ENCODE measurements around the gene SLC37A1. TPM values are rescaled to one million over a fixed set of nuclear protein-coding genes. Genes with fewer than 3 reads are reported as not detected.

The SLC37A1 gene
- total RNA-seq, 1 donor from 2014 or later, result 14.0 TPM

DNA sequence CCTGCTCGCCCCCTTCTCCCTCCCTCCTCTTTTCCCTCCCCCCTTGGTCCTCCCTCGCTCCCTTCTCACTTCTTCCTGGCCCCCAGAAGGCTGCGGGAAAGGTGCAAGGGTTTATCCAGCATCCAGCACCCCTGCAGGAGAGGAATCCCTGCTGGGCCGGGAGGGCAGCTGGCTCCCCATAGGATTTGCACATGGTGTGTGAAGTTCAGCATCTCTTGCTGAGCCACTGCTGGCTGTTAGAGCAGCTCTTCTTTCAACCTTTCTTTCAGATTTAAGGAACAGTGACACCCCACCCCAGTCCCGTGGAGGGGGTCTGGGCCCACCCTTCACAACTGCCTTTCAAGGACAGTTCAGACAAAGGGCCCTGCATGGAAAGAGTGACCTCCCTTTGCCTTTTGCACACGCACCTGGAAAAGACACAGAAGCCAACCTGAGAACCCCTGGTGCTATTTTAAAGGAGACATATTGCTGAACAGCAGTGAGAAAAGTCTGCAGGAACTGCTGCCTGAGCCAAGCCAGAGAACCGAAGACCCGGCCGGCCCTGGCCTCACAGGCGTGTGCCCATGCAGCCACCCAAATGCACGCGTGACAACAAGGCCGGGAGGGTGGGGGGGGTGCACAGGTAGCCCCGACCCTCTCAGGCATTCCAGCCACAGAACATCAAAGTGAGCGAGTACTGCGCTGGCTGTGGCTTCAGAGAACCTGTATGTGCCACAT lies 66.6 kb downstream of the SLC37A1 start:
- no peak for DNase-seq

DNA sequence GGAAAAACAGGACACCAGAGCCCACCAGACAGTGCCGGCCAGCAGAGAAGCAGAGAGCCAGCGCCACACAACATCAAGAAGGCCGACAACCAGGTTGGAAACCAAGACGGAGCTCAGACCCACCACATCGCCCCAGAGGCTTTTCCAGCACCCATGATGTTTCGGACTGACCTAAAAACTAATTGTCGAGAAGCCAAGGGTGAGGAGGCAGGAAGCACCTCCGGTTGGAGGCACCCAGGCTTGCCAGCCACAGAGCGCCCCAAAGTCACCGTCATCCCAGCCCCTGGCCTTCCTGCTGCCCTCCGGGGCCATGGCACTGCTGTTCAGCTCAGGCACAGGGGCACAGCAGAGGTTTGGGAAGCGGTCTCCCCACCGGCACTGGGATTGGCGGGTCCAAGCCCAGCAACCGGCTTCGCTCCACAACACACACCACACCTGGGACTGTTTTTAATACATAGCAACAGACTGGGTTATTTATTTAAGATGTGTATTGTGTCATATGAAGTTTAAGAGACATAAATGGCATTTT lies 67.2 kb downstream of the SLC37A1 start:
- DNase-seq, result no peak

DNA sequence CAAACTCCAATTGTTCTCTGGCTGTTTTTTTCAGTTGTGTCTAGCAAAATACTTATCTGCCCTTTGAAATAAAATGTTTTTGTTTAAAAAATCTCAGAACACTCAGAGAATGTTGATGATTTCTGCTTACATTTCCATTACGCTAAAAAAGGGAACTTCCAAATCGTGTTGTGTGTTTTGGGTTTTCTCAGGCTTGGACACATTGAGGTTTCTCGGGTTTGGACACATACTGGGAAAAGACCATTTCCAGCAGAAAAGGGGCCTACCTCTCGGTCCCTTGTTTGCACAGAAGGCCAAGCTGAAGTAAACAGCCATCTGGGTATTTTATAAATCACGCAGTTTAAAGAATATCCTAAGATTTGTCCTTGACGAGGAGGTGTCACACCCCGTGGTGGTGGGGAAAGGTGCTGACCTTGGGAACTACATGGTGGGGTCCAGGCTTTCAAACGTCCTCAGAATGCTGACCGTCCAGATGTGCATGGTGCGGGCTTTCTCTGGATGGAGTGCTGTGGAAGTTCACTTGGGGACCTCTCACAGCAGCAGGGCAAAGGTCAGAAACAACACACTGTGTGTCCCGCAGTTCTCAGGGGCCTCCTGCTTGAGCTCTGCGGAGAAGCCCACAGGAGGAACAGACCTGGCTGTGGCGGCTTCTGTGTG lies 67.8 kb downstream of the SLC37A1 start:
- DNase-seq, result no peak

DNA sequence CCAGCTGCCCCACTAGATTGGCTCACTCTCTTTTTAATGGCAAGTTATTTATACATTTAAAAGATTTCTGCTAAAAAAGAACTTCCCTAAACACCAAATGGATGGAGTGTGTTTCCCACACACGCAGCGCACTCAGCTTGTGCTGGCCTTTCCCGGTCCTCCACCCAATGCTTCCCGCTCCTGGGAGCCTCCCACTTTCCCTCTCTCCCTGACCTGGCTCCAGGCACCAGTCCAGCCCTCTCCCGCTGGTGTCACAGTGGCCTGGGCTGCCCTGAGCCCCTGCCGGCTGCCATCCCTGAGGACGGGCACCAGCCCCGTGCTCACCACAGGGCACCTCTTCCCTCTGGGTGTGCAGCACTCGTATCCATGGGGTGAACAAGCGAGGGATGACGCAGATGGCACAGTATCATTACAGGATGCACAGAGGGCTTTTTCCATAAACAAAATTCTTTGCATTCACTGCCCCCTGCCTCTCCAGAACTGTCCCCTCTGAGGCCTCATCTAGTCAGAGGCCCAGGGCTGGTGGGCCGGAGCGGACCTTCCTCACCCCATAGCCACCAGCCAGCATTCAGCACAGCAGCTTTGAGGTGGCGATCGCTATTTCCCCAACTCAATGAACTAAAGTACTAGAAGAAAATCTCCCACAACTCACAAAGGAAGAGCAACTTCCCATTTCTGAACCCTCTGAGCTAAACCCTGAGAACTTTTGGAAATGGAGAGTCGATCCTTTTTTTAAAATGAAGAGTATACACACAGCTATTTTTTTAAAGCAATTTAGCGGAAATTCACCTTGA lies 68.5 kb downstream of the SLC37A1 start:
- DNase-seq, result no peak

DNA sequence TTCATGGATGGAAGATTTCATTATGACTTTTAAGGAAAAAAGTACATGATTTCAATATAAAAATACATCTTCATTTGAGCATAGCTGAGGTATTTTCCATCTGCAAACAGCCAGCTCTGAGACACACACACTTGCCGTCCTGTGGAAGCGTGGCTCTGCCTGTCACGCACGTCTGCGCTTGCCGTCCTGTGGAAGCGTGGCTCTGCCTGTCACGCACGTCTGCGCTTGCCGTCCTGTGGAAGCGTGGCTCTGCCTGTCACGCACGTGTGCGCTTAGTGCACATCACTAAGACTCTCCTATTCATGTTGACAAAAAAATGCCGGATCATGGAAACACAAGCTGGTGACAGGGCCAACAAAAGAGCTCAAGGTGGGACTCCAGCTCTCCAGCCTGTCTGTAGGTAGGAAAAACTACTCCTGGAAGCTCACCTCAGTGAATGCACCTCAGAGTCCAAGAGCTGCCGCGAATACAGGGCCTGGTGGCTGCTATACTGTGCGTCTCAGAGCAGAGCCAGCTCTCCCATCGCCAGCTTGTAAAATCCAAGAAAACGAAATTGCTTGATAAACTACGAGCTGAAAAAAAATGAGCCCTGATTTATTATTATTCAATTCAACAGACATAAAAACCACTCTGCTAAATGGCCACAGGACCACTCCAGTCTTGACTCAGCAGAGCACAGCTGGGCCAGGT lies 69.3 kb downstream of the SLC37A1 start:
- DNase-seq, result no peak

DNA sequence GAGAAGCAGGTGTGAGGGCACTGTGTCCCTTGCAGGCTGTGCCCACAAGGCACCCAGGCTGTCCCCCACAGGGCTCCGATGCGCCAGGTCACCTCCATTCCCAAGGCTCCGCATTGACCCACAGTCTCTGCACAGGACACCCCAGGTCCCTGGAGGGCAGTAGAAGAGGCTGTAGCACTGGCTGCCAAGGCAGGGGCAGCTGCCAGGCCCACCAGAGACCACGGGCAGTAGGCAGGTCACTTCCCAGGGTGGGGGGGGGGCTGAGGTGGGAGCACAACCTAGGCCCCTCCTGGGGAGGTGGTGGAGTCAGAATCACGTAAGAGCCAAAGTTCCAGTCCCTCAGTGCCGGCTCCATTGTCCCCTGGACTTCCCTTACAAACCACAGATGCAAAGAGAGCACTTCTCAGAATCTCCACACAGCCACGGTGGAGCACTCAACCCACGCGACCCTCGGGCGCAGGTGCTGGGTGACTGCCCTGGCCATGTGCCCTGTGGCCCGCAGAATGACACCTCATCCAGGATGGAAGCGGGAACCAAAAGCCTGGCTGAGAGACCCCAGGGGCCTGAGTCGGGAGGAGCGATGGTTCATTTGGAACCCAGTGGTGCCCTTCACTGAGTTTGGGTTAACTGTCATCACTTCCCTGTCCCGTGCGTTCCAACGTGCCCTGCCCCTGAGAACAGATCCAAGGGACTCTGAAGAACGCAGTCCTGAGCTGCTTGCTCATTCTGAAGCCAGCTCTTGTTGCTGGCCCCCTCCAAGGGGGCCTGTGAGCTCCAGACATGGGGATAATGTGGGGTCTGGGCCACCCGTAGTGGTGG lies 70.0 kb downstream of the SLC37A1 start:
- no peak for DNase-seq

DNA sequence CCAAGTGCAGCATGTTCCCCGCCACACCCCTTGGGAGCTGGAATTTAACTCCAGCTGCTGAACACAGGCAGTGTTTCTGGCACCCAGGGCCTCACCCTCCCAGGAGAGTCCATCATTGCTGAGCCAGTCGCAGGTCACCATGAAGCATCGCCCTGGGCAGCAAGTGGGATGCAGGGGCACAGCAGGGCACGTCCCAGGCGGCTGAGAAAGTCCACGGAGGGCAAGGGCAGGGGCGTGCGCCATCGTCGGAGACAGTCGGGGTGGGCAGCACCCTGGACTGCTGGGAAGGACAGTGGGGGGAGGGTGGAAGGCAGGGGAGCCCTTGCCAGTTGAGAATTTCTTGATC lies 70.6 kb downstream of the SLC37A1 start:
- DNase-seq, result no peak

DNA sequence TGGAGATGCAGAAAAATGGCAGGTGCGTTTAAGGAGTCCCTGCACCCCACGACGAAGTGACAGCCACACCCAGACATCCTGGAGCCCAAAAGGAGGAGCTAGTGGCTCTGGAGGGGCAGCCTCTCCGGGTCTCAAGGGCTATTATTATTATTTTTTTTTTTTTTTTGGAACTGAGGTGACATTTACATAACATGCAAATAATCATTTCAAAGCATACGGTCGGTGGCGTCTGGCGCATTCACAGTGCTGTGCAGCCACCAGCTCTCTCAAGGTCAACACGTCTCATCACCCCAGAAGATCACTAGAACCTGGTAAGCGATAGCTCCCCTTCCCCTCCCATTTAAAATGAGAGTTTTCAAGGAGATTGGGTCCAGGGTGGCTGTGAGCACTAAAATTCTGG lies 72.2 kb downstream of the SLC37A1 start:
- DNase-seq, result no peak

DNA sequence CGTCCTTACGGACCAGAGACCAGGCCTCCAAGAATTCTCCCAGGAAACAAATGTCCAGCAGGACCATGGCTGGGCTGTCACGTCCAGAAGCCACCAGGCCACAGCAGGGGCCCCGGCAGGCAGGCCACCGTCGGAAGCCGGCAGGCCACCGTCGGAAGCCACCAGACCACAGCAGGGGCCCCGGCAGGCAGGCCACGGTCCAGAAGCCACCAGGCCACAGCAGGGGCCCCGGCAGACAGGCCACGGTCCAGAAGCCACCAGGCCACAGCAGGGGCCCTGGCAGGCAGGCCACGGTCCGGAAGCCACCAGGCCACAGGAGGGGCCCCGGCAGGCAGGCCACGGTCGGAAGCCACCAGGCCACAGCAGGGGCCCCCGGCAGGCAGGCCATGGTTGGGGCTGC lies 72.8 kb downstream of the SLC37A1 start:
- no peak for DNase-seq

DNA sequence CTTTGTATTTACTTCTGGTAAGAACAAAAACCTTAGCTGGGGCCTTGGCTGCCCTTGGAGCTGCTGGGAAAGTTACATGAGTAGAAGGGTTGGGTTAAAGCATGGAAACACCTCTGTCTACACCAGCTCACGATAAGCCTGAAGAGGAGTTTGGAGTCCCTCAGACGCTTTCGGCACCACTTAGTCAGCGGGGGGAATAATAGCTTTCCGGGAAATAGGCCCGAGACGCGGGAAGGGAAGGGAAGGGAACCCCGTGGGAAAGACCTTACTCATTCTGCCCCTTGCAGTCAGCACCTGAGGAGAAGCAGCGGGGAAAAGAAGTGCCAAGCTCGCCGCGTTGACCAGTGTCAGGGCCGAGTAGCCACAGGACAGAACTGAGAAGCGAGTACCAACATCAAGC lies 73.4 kb downstream of the SLC37A1 start:
- DNase-seq, result no peak

DNA sequence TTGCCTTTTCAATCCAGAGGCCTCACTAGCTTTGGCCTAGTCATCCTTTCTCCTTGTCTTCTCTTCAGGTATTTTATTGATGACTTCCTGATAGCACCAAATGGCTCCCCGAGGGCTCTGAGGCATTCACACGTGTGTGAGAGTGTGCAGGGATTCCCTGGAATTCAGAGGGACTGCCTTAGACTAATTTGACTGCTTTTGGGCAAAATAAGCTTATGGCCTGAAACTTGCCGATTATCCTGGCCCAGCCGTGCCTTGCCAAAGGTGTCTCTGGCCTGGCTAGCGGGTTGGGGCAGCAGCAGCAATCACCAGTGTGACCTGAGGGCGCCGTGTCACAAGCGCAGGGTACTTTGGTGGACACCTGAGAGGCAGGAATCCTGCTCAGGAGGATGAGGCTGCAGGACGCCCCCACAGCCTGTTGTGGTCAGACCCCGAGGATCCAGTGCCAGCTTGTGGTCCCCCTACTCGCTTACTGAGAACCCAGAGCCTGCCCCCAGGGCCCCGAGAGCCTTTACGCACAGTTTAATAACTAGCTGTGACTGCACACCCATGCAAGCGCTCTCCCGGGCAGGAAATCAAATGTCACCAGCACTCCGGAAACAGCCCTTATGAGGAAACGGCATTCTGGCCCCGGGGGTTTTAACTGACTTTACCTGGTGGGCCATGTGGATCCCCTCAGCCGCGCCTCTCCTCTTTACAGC lies 76.9 kb downstream of the SLC37A1 start:
- DNase-seq, result no peak

DNA sequence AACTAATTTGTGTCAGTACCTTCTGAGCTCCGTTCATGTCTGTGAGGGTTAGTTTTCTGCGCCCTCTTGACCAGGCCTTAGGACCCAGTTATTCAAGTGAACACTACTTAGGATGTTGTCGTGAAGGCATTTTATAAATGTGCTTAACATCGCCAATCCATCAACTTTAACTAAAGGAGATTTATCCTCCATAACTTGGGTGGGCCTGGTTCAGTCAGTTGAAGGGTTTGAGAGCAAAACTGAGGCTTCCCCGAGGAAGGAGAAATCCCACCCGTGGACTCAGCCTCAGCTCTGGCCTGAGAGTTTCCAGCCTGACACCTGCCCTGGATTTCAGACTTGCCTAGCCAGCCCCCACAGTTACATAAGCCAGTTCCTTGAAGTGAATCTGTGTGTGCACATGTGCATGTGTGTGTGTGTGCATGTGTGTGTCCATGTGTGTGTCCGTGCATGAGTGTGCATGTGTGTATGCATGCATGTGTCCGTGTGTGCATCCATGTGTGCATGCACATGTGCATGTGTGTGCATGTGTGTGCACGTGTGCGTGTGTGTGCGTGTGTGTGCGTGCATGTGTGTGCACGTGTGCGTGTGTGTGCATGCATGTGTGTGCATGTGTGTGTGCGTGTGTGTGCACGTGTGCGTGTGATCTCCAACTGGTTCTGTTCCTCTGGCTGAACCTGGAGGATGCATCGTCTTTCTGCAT lies 77.7 kb downstream of the SLC37A1 start:
- no peak for DNase-seq

DNA sequence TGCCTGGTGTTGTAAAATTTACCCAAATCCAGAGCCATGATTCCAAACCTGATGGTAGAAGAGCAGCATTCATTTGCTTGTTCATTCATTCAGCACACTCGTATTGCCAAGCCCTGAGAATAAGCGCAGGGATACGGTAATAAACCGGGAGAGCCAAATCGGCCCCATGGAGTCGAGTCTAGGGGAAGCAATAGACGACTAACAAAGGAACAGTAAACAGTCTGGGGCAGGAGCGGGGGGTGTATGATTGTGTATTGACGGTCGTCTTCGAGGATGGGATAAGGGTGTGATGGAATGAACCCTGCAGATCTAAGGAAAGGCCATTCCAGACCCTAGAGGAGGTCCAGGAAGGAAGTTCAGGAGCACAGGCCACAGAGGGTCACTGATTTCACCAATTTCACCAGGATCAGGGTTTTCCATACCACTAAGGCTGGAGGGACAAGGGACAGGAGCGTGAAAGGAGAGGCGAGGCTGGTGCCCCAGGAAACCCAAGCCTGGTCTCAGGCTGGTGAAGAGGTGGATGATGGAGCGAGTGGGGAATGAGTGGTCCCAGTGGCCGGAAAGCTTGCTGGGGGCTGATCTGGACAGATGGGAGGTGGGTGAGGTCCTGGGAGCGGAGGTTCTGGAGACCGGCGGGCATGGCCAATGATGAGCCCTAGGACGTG lies 78.6 kb downstream of the SLC37A1 start:
- no peak for DNase-seq

DNA sequence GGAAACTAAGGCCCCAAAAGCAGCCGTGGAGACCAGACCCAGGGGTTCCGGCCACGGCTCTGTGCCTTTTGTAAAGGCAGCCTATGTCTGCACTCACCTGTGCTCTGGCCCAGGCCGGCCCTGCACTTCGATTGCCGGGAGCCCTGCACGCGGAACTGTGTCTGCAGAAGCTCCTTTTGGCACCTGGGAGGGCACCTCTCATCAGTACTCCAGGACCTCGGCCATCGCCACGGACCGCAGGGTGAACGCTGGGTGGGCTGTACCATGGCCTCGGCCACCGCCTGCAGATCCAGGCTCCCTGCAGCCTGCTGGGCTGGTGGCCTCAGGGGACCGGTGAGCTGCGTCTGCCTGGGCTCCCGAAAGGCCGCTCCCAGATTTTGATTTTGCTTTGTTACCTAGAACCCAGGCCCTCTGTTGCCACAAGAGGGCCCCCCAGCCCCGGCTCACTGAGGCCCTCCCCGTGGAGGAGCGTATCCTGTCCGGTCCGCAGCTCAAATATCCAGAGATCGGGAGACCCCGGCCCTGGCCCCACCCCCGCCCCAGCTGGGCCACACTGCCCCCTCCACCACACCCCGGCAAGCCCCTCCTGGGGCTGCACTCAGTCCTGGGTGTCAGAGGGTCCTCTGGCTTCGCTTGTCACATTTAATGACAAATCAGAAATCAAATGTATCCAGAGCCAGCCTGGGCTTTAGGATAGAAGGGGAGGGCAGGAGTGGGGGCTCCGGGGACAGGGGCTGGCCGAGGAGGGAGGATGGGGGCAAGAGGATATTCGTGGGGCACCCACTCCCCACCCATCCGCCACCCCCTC lies 79.6 kb downstream of the SLC37A1 start:
- peak; percentile 73 for DNase-seq

DNA sequence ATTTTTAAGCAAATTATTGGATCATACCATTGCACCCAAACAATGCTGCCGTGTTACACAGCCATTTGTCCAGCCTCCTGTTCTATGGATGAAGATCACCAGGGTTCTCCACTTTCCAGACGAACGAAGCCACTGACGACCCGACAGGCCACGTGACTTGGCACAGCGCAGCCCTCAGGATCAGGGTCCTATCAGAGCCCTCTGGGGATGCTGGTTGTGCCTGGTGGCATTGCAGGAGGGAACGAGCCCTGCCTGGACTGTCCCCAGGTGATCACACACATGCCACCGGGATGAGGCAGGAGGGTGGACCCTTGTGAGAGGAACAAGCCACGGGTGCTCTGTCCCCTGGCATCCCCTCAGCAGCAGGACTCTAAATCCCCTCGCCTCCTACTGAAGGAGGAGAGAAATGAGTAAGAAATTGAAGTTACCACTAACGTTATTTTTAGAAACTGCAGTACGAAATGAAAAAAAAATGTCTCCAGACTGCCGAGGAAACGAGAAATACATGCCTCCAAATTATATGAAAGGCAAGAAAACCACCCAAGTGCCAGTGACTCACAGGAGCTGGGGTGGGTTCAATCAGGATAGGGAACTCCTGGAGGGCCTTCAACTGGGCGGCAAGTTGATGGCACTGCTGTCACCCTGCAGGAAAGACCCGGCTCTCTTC lies 81.1 kb downstream of the SLC37A1 start:
- DNase-seq, result no peak

DNA sequence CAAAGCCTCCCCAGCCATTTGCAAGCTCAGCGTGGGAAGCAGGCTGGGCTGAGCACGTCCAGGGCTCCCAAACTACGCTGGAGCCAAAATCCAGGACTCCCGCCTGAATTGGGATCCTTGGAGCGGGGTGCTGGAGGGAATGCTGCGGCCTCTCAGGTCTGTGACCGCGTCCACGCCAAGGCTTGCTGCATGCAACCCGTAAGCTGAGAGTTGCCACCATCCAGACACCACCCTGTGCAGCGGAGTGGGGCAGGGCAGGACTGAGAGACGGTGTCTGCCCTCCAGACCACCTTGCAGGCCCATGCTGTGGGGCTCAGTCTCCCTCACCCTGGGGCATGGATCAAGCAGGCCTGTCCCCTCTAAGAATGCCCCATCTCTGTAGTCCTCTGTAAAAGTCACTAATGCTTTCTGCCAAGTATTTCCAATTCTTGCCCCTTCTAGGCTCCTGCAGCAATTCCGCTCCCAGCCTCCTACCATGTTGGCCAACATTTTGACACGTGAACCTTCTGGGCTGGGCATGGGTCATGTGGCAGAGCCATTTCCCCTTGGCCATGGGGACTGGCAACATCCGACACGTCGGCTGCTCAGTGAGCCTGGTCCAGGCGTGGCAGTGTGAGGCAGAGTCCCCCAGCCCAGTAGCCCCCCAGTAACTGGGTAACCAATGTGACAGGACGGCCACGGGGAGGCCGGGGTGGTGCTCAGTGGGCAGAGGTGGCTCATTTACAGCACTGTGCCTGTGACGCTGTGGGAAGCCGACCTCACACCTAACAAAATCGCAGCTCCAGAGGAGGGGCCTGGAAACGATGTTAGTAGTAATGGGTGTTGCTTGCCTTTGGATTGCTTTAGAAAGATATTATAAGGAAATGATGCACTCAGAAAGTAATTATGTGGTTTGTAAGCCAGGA lies 81.9 kb downstream of the SLC37A1 start:
- no peak for DNase-seq

DNA sequence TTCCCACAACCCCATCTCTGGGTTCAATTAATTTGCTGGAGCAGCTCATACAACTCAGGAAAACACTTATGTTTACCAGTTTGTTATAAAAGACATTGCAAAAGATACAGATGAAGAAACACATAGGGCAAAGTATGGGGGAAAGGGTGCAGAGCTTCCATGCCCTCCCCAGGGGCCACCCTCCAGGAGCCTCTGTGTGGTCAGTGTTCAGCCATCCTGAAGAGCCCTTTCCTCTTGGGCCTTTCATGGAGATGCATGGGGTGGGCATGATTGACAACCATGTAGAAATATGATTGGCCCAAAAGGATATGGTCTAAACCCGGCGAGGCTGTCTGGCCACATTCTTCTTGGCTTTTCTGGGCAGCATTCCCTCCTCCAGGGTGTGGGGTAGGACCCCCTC lies 83.0 kb downstream of the SLC37A1 start:
- no peak for DNase-seq
